NCI-H1694 treated with DMSO at 0.1 percent for 48 hours (cell line): ENCODE data around the gene NTN3.
"Not testable (repeated sequence)": the region's sequence is repeated elsewhere in the genome, so short reads cannot be mapped to it uniquely, and the experiment has no call there.

Experiments
- DNase-seq: peaks from one replicate; lab custom pipeline; 2025; lab: John Stamatoyannopoulos, UW

The NTN3 gene

GRCh38 chr16:2479996-2480395 is 8.9 kb downstream of the NTN3 start:
- not testable (repeated sequence) for DNase-seq

DNA sequence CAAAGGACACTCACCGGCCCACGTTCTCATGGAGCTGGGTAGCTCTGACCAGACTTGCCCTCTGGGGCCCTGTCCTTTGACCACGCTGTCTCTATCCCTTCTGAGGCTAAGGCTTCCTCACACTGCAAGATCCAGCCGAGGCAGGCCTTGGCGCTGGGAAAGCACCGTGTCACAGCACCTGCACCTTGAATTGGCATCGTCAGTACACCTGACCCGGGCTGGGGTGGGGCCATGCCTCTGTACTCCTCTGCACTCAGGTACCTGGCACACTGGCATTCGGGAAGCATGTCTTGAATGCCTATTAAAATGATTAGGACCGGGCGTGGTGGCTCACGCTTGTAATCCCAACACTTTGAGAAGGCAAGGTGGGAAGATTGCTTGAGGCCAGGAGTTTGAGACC is 9.9 kb downstream of the NTN3 start:
- no peak for DNase-seq

DNA sequence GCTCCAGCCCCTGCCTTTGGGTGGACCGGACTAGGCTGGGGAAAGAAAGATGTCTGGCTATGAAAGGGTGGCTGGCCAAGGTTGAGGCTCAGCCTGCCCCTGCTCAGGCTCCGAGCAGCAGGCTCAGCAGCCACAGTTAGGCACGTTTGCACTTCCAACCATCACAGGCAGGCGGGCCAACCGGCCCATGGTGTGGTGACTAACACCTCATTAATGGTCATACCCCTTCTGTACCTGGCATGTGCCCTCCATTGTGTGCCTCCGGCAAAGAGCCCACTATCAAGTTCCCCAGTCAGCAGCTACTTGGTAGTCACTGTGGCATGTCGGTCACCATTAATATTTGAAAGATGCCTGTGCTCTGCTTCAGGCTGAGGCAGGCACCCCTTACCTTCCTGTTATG is 10.6 kb downstream of the NTN3 start:
- no peak for DNase-seq

DNA sequence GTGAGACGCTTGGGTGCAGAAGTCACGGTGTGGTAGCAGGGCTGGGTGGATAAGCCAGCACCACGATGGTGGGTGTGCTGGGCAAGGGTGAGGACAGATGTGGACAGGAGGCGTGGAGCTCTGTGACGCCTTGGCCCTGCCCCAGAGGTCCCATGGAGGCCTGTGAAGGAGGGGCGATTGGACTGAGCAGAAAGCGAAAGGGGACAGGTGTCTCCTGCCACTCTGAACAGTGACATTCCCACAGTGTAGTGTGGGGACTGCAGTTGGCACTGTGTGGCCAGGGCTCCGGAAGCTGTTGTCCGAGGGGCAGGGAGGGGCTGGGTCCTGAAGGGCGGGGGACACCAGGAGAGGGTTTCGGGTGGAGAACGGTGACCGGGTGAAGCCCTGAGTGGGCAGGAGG is 11.2 kb downstream of the NTN3 start:
- DNase-seq: no peak

DNA sequence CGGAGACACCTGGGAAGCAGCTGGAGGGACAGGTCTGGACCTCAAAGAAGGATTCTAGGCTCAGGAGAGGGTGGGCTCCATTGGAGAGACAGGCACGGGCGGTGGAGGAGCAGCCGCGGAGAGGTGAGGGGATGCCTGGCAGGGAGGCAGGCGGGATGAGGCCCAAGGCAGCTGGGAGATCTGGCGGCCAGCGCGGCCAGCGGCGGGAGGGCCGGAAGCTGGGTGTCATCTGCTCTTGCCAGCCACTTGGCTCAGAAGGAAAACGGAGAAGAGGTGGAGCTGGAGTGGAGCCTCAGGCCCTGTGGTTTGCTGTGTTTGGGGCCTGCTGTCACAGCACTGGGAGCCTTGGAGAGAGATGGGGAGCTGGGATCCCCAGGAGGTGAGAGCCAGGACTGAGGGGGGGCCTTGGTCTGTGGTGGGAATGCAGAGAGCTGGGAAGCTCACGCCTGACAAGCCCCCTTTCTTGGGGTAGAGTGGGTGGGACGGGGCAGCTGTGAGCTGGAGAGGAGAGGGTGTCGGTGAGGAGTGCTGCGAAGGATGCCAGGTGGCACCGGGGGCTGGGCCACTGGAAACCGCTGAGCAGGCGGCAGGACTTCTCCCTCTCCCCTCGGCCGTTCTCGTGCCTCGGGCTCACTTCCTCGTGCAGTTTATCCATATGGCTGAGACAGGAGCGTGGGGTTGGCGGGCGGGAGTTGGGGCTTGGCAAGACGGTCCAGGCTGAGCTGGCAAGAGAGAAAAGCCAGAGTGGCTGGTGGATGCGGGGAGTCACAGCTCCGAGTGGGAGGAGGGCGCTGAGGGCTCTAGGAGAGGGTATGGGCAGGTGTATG is 11.8 kb downstream of the NTN3 start:
- DNase-seq: no peak

GRCh38 chr16:2483939-2484897 is 13.1 kb downstream of the NTN3 start:
- no peak for DNase-seq

GRCh38 chr16:2484898-2485508 is 13.9 kb downstream of the NTN3 start:
- no peak for DNase-seq

GRCh38 chr16:2485811-2486507 is 14.9 kb downstream of the NTN3 start:
- no peak for DNase-seq

DNA sequence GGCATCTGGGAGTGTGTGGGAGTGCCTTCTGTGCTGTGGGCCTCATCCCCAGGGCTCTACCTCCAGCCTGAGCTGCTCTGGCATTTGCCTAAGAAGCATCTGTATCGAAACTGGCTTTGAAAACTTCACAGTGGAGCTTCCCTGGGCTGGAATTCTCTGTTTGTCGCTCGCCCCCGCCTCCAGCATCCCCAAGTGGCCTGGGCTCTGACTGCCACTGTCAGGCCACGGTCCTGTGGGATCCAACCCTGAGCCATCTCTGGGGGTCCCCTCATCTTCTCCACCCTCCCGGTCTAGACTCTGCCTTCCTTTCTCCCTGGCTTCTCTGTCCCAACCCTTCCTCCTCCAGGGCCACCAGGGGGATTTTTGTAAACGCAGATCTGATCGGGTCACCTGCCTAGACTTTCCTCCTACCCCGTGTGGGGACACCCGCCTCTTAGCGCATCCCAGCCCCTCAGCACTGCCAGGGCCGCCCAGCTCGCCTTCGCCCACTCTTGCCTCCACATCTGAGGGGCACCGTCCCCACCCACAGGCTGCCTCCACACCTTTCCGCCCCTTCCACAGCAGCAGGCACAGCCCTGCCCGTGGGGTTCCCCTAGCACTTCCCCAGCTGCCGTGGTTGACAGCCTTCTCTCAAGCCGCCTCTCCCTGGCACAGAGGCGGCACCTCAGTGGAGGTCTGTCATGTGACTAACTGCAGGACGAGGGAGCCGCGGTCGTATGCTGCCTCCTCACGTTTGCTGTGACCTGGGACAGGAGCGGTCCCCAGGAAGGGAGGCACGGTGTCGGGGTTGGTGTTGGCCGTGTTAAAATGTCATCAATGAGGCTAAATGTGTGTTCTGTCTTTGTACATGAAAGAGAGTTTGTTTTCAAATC is 15.8 kb downstream of the NTN3 start:
- peak; percentile 17 for DNase-seq

DNA sequence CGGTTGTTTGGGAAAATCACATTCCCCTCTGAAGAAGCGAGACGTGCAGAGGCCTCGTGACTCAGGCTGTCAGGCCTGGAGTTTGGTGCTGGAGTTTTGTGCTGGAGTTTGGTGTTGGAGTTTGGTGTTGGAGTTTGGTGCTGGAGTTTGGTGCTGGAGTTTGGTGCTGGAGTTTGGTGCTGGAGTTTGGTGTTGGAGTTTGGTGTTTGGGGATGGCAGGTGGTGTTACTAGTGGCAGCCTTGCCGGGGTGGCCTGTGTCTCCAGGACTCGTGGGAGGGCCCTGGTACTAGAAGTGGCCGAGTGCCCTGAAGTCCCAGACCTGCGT is 16.4 kb downstream of the NTN3 start:
- DNase-seq: no peak

- DNase-seq: no peak
Observed at GRCh38 chr16:2487903-2488531, 16.9 kb downstream of the NTN3 start.

DNA sequence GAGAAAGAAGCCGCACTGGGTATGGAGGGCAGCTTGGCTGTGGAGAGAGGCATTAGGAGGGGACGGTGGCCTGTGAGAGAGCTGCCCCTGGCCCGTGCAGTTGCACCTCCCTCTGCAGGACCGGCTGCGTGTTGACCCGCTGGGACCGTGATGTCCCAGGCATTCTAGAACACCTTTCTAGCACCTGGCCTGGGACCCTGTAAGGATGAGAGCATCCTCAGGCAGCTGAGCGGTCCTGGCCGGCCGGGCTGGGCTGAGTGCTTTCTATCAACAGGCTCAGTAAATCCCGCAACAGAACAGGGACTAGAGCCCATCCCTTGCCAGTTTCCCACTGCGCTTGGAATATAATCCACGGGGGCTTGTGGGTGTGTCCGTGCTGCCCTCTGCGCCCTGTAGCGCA is 18.5 kb downstream of the NTN3 start:
- no peak for DNase-seq

GRCh38 chr16:2490190-2491105 is 19.4 kb downstream of the NTN3 start:
- no peak for DNase-seq

- DNase-seq: no peak
Observed at GRCh38 chr16:2492292-2492691, 21.2 kb downstream of the NTN3 start.

- no peak for DNase-seq
Observed at GRCh38 chr16:2493605-2494004, 22.5 kb downstream of the NTN3 start.

DNA sequence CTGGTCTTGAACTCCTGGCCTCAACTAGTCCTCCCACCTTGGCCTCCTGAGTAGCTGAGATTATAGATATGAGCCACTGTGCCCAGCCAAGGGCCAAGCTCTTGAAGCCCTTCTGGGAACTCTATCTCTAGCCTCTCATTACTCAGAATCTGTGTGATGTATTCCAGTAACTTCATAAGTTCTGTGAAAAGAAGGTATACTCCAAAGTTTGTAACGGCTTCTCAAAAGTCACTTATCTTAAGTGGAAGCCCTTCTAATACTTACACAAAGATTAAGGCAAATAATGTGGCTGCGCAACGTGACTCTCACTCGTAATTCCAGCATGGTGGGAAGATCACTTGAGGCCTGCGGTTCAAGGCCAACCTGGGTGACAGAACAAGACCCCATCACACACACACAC is 23.5 kb downstream of the NTN3 start:
- DNase-seq: no peak

DNA sequence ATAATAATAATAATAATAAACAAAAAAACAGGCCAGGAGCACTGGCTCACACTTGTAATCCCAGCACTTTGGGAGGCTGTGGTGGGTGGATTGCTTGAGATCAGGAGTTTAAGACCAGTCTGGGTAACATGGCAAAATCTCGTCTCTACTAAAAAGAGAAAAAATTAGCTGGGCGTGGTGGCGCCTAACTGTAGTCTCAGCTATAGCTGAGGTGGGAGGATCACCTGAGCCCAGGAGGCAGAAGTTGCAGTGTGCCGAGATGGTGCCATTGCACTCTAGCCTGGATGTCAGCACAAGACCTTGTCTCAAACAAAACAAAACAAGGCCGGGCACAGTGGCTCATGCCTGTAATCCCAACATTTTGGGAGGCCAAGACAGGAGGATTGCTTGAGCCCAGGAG is 23.9 kb downstream of the NTN3 start:
- DNase-seq: no peak

DNA sequence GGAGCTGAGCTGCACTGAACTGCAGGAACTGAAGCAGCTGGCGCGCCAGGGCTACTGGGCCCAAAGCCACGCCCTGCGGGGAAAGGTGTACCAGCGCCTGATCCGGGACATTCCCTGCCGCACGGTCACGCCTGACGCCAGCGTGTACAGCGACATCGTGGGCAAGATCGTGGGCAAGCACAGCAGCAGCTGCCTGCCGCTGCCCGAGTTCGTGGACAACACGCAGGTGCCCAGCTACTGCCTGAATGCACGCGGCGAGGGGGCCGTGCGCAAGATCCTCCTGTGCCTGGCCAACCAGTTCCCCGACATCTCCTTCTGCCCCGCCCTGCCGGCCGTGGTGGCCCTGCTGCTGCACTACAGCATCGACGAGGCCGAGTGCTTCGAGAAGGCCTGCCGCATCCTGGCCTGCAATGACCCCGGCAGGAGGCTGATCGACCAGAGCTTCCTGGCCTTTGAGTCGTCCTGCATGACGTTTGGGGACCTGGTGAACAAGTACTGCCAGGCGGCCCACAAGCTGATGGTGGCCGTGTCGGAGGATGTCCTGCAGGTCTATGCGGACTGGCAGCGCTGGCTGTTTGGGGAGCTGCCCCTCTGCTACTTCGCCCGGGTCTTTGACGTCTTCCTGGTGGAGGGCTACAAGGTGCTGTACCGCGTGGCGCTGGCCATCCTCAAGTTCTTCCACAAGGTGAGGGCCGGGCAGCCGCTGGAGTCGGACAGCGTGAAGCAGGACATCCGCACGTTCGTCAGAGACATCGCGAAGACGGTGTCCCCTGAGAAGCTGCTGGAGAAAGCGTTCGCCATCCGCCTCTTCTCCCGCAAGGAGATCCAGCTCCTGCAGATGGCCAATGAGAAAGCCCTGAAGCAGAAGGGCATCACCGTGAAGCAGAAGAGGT is 25.4 kb downstream of the NTN3 start:
- DNase-seq: no peak
